ENCODE results near the gene JUNB.
A peak's percentile ranks its signal among the peaks of the same experiment; 100 is the strongest.

JUNB gene

DNA sequence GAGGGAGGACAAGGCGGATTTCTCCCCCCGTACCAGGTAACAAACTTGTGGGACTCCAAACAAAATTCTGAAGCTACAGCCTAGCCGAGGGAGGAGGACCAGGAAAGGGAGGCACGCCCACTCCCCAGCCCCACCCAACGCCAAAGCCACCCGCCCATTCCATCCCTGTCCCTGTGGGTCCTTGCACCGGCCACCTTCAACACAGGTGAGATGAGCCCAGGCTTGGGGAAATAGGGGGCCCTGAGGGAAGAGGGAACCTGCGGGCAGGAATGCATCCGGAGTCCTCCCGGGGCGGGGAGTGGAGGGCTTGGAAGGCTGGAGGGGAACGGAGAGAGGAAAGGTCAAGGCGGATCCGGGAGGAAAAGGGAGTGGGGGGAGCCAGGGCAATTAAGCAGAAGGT lies 39.7 kb upstream of the JUNB start, which contains the start of gene BEST2:
Gene BEST2 (plus strand): TSS at position 157 of the 400 bp plus-strand sequence. CDS start 802 bp downstream, outside the sequence.
- Histone ChIP-seq H3K36me3 (ENCODE audit: control insufficient read depth, insufficient read depth, low read length) (peaks cover 10% of the 10 kb centered on the region), H3K4me3 (replicated peaks; ENCODE audit: low read depth, low read length) (no peak within 1 kb of the TSS), H3K27me3 (replicated peaks; ENCODE audit: control insufficient read depth, insufficient read depth, low read length) (no peaks in the 10 kb centered on the region; the same call in 1 of the 2 replicates)
- TF ChIP-seq CTCF (IDR thresholded peaks at IDR 0.05; ENCODE audit: insufficient read depth, low read length, poor library complexity, severe bottlenecking), result no peak
- no peak for DNase-seq (ENCODE audit: extremely low read depth, insufficient read length)

DNA sequence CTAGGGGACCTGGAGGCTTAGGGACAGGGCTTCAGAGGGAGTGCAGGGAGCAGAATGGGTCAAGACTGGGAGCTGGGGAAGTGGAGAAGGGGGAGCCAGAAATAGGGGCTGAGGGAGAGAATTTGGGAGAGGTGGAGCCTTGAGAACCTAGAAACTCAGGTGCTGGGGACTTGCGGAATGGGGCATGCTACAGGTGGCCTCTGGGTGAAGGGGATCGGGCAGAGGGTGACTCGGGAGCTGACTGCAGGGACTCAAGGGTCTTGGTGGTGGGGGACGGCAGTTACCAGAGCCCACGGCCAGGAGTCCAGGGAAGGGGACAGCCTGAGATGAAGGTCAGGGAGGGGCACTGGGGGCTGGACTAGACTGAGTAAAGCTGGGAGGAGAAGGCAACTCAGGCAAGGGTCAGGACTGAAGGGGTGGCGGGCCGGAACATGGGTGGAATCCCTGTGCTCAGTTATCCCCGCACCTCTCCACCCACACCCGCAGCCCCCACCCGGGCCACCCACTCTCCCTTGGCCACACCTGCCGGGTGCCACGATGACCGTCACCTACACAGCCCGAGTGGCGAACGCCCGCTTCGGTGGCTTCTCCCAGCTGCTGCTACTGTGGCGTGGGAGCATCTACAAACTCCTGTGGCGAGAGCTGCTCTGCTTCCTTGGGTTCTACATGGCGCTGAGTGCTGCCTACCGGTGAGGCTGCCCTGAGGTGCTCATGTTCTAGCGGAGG lies 39.1 kb upstream of the JUNB start:
- no peak for DNase-seq (ENCODE audit: extremely low read depth, insufficient read length)
- H3K4me3 ChIP-seq (replicated peaks; ENCODE audit: low read depth, low read length), result no peak overlapping the region
- TF ChIP-seq CTCF (IDR thresholded peaks at IDR 0.05; ENCODE audit: insufficient read depth, low read length, poor library complexity, severe bottlenecking), result no peak
- peaks cover 7% of the 10 kb centered on the region for H3K36me3 ChIP-seq (ENCODE audit: control insufficient read depth, insufficient read depth, low read length)
- H3K27me3 ChIP-seq (replicated peaks; ENCODE audit: control insufficient read depth, insufficient read depth, low read length), result no peaks in the 10 kb centered on the region; the same call in 1 of the 2 replicates

DNA sequence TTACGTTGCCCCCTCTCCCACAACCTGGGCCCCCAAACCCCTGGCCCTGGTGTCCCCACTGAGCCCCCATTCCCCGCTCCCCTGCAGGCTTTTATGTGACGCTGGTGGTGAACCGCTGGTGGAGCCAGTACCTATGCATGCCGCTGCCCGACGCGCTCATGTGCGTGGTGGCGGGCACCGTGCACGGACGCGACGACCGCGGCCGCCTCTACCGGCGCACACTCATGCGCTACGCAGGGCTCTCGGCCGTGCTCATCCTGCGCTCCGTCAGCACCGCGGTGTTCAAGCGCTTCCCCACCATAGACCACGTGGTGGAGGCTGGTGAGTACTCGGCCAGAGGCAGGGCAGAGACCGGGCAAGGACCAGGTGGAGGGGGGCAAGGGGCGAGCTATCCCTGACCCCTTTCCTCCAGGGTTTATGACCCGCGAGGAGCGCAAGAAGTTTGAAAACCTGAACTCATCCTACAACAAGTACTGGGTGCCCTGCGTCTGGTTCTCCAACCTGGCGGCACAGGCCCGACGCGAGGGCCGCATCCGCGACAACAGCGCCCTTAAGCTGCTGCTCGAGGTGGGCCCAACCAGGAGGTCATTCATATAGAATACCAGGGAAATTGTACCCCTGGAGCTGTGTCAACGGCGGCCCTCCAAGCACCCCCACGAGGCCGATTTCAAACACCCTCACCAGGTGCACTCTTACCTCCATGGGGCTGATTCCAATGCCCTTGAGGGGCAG lies 36.7 kb upstream of the JUNB start:
- no peaks in the 10 kb centered on the region; the same call in 1 of the 2 replicates for H3K27me3 ChIP-seq (replicated peaks; ENCODE audit: control insufficient read depth, insufficient read depth, low read length)
- DNase-seq (ENCODE audit: extremely low read depth, insufficient read length), result no peak
- no peak overlapping the region for H3K4me3 ChIP-seq (replicated peaks; ENCODE audit: low read depth, low read length)
- H3K36me3 ChIP-seq (ENCODE audit: control insufficient read depth, insufficient read depth, low read length), result no peaks in the 10 kb centered on the region
- TF ChIP-seq CTCF (IDR thresholded peaks at IDR 0.05; ENCODE audit: insufficient read depth, low read length, poor library complexity, severe bottlenecking), result no peak

DNA sequence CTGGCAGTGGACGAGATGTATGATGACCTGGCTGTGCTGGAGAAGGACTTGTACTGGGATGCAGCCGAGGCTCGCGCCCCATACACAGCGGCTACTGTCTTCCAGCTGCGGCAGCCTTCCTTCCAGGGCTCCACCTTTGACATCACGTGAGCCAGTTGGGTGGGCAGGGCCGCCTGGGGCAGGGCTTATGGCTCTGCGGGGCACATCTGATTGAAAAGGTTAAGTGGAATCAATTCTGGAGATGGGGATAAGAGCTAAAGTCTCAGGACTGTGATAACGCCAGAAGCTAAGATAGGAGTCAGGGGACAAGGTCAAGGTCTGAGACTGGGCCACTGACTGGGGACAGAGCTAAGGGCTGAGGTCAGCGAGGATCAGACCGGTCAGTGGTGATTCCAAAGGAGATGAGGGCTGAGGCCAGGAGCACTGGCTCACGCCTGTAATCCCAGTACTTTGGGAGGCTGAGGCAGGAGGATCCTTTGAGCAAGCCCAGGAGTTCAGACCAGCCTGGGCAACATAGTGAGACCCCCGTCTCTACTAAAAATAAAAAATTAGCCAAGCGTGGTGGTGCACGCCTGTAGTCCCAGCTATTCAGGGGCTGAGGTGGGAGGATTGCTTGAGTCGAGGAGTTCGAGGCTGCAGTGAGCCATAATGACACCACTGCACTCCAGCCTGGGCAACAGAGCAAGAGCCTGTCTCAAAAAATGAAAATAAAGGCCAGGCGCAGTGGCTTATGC lies 35.0 kb upstream of the JUNB start:
- no peak for DNase-seq (ENCODE audit: extremely low read depth, insufficient read length)
- Histone ChIP-seq H3K27me3 (replicated peaks; ENCODE audit: control insufficient read depth, insufficient read depth, low read length) (no peaks in the 10 kb centered on the region; the same call in 1 of the 2 replicates), H3K36me3 (ENCODE audit: control insufficient read depth, insufficient read depth, low read length) (no peaks in the 10 kb centered on the region), H3K4me3 (replicated peaks; ENCODE audit: low read depth, low read length) (no peak overlapping the region)
- no peak for TF ChIP-seq CTCF (IDR thresholded peaks at IDR 0.05; ENCODE audit: insufficient read depth, low read length, poor library complexity, severe bottlenecking)

DNA sequence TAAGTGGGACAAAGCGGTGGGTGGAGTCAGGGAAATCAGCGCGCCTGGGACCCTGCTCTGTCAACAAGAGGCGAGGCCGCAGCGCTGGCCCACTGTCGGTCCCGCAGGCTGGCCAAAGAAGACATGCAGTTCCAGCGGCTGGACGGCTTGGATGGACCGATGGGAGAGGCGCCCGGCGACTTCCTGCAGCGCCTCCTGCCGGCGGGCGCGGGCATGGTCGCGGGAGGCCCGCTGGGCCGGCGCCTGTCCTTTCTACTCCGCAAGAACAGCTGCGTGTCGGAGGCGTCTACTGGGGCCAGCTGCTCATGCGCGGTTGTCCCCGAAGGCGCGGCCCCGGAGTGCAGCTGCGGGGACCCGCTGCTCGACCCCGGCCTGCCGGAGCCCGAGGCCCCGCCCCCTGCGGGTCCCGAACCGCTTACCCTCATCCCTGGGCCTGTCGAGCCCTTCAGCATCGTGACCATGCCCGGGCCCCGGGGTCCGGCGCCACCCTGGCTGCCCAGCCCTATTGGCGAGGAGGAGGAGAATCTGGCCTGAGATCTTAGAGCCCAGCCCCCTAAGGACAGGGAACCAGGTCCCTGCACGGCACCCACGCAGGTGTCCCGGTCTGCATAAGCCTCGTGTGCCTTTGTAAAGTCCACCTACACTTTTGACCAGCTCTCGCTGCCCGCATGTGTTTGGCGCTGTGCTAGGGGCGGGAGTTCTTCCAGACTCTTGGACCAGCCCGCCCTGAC lies 33.6 kb upstream of the JUNB start:
- Histone ChIP-seq H3K36me3 (ENCODE audit: control insufficient read depth, insufficient read depth, low read length) (no peaks in the 10 kb centered on the region), H3K4me3 (replicated peaks; ENCODE audit: low read depth, low read length) (peak overlapping the region; percentile 11), H3K27me3 (replicated peaks; ENCODE audit: control insufficient read depth, insufficient read depth, low read length) (no peaks in the 10 kb centered on the region)
- TF ChIP-seq CTCF (IDR thresholded peaks at IDR 0.05; ENCODE audit: insufficient read depth, low read length, poor library complexity, severe bottlenecking), result peak; percentile 74
- peak; percentile 83 for DNase-seq (ENCODE audit: extremely low read depth, insufficient read length)

Measured in GM06990 (cell line).